ENCODE measurements around the gene ARFGAP3. TPM values are rescaled to one million over a fixed set of nuclear protein-coding genes. Genes with fewer than 3 reads are reported as not detected.

The ARFGAP3 gene
- total RNA-seq, 1 experiment from 2014 or later: 15.0 TPM

- no peaks in the 10 kb centered on the region for H3K9me3 Mint-ChIP-seq
- H3K27ac Mint-ChIP-seq: peak overlapping the region in 1 of 3 experiments; percentile 93; a peak in 1 of 7 replicates
- no peak overlapping the region for H3K9ac ChIP-seq (ENCODE audit: extremely low read depth, insufficient read length, low read length)
- no peak overlapping the region; the same call in 1 of the 2 replicates for H3K14ac ChIP-seq (ENCODE audit: insufficient read depth, low read length)
- no peaks in the 10 kb centered on the region for H4K20me1 ChIP-seq (ENCODE audit: control insufficient read depth, insufficient read depth, insufficient read length)
- peaks cover 3 to 6% of the 10 kb centered on the region in 2 experiments; a peak in 2 of 4 replicates for H3K4me1 Mint-ChIP-seq
- no peaks in the 10 kb centered on the region for H3K79me2 ChIP-seq (ENCODE audit: insufficient read depth, low read length)
- no peaks in the 10 kb centered on the region for H3K27me3 ChIP-seq (ENCODE audit: insufficient read depth, low read length)
- H3K18ac ChIP-seq (ENCODE audit: insufficient read length, low read depth, low read length): no peak overlapping the region
- H3K56ac ChIP-seq (ENCODE audit: insufficient read length, low read depth, low read length): no peak overlapping the region
- no peaks in the 10 kb centered on the region for H3K9me3 ChIP-seq (ENCODE audit: control insufficient read depth, low read depth, low read length)
- no peak overlapping the region for H2AK5ac ChIP-seq (ENCODE audit: insufficient read length, low read length)
- H3K36me3 Mint-ChIP-seq (ENCODE audit: insufficient read depth in 1 of 3, low read depth in 3 of 3): peaks cover 0 to 4% (median 0%) of the 10 kb centered on the region in 3 experiments; a peak in 3 of 7 replicates
- no peak overlapping the region for H3K4ac ChIP-seq (ENCODE audit: low read depth, low read length)
- H4K8ac ChIP-seq (replicated peaks; ENCODE audit: insufficient read length, low read depth, low read length): no peak overlapping the region
- no peak overlapping the region for H3K27ac ChIP-seq (ENCODE audit: insufficient read length, low read depth, low read length)
- no peaks in the 10 kb centered on the region for H3K4me1 ChIP-seq (ENCODE audit: insufficient read depth, low read length)
- no peak overlapping the region for H2AFZ ChIP-seq (ENCODE audit: low read length)
- WGBS (ENCODE audit: extremely low coverage, insufficient read length, low lambda C conversion rate): no CpG with 5 or more reads among the region's 15 CpGs
- TF ChIP-seq CTCF (conservative IDR thresholded peaks at IDR 0.05): no peak
- H3K79me1 ChIP-seq (ENCODE audit: insufficient read depth, low read depth, low read length, poor library complexity, severe bottlenecking): no peaks in the 10 kb centered on the region
- no peak overlapping the region for H3K4me3 Mint-ChIP-seq
- no peak overlapping the region for H2BK20ac ChIP-seq (ENCODE audit: low read depth, low read length, poor library complexity, severe bottlenecking)
- H3K23me2 ChIP-seq (ENCODE audit: insufficient read length, low read depth, low read length, poor library complexity, severe bottlenecking): no peaks in the 10 kb centered on the region
- no peak overlapping the region for H2BK120ac ChIP-seq (ENCODE audit: low read depth, low read length, poor library complexity, severe bottlenecking)
- H4K91ac ChIP-seq (ENCODE audit: insufficient read length, low read depth, low read length): no peak overlapping the region
- H2BK12ac ChIP-seq (ENCODE audit: insufficient read length, low read depth, low read length): no peak overlapping the region
- no peak overlapping the region for H2BK5ac ChIP-seq (ENCODE audit: insufficient read length, low read length)
- no peak overlapping the region for H4K5ac ChIP-seq (ENCODE audit: insufficient read length, low read depth, low read length)
- no peak for DNase-seq
- H3K27me3 Mint-ChIP-seq (ENCODE audit: low read depth): no peaks in the 10 kb centered on the region
- no peak overlapping the region for H2BK15ac ChIP-seq (ENCODE audit: low read depth, low read length)
- no peak overlapping the region for H3T11ph ChIP-seq (ENCODE audit: low read length)
- H3K4me2 ChIP-seq (ENCODE audit: insufficient read depth, insufficient read length, low read length): no peak overlapping the region
- H3K23ac ChIP-seq (ENCODE audit: insufficient read length, low read depth, low read length): no peak overlapping the region
These were observed 63.1 kb downstream of the ARFGAP3 start for GRCh38 chr22:42793848-42794405.

All from H9 (cell line).